Measurements from ENCODE around the gene AGPAT2. TPM values are rescaled to one million over a fixed set of nuclear protein-coding genes. Genes with fewer than 3 reads are reported as not detected.

The AGPAT2 gene
- total and polyA plus RNA-seq, 2 donors: 9.8 to 78.9 TPM

- DNase-seq (ENCODE audit: extremely low spot score): no peak
- WGBS: 66% methylated on average over 31 of the region's 31 CpGs
Observed at GRCh38 chr9:136657974-136658848, 29.0 kb downstream of the AGPAT2 start.

GRCh38 chr9:136656795-136657611 lies 30.3 kb downstream of the AGPAT2 start:
- no peak for DNase-seq (ENCODE audit: extremely low spot score)
- Histone ChIP-seq H3K4me1 (ENCODE audit: insufficient read depth) (no peaks in the 10 kb centered on the region), H3K4me3 (ENCODE audit: low read depth, low read length) (no peak overlapping the region), H3K27ac (ENCODE audit: low read depth) (no peak overlapping the region), H3K36me3 (ENCODE audit: insufficient read depth) (no peaks in the 10 kb centered on the region)
- WGBS: 59% methylated on average over 37 of the region's 37 CpGs

More at GRCh38 chr9:136657974-136658848, 29.0 kb downstream of the AGPAT2 start:
- Histone ChIP-seq H3K4me3 (ENCODE audit: low read depth, low read length) (no peak overlapping the region), H3K27ac (ENCODE audit: low read depth) (no peak overlapping the region), H3K36me3 (ENCODE audit: insufficient read depth) (no peaks in the 10 kb centered on the region), H3K4me1 (ENCODE audit: insufficient read depth) (no peaks in the 10 kb centered on the region)

- Histone ChIP-seq H3K36me3 (ENCODE audit: insufficient read depth) (no peaks in the 10 kb centered on the region), H3K27ac (ENCODE audit: low read depth) (no peak overlapping the region), H3K4me1 (ENCODE audit: insufficient read depth) (no peaks in the 10 kb centered on the region), H3K4me3 (ENCODE audit: low read depth, low read length) (no peak overlapping the region)
- DNase-seq (ENCODE audit: extremely low spot score): no peak
- 61% methylated on average over 11 of the region's 11 CpGs for WGBS
Observed at GRCh38 chr9:136656183-136656738, 31.0 kb downstream of the AGPAT2 start.

- Histone ChIP-seq H3K27ac (ENCODE audit: low read depth) (no peak overlapping the region), H3K4me1 (ENCODE audit: insufficient read depth) (no peaks in the 10 kb centered on the region), H3K4me3 (ENCODE audit: low read depth, low read length) (no peak overlapping the region), H3K36me3 (ENCODE audit: insufficient read depth) (no peaks in the 10 kb centered on the region)
- no peak for DNase-seq (ENCODE audit: extremely low spot score)
- 47% methylated on average over 18 of the region's 18 CpGs for WGBS
Observed at GRCh38 chr9:136655536-136656182, 31.6 kb downstream of the AGPAT2 start.

- no peak for DNase-seq (ENCODE audit: extremely low spot score)
- 75% methylated on average over 15 of the region's 15 CpGs for WGBS
- Histone ChIP-seq H3K36me3 (ENCODE audit: insufficient read depth) (no peaks in the 10 kb centered on the region), H3K4me3 (ENCODE audit: low read depth, low read length) (no peak overlapping the region), H3K4me1 (ENCODE audit: insufficient read depth) (no peaks in the 10 kb centered on the region), H3K27ac (ENCODE audit: low read depth) (no peak overlapping the region)
Observed at GRCh38 chr9:136654820-136655535, 32.3 kb downstream of the AGPAT2 start.

GRCh38 chr9:136653323-136654079 lies 33.8 kb downstream of the AGPAT2 start:
- 56% methylated on average over 43 of the region's 43 CpGs for WGBS
- H3K4me3 ChIP-seq (ENCODE audit: low read depth, low read length): no peak overlapping the region
- no peaks in the 10 kb centered on the region for H3K36me3 ChIP-seq (ENCODE audit: insufficient read depth)
- no peak overlapping the region for H3K27ac ChIP-seq (ENCODE audit: low read depth)
- H3K4me1 ChIP-seq (ENCODE audit: insufficient read depth): no peaks in the 10 kb centered on the region
- DNase-seq (ENCODE audit: extremely low spot score): no peak

GRCh38 chr9:136651860-136652259 lies 35.4 kb downstream of the AGPAT2 start:
- DNase-seq (ENCODE audit: extremely low spot score): no peak
- WGBS: 86% methylated on average over 11 of the region's 11 CpGs
- H3K36me3 ChIP-seq (ENCODE audit: insufficient read depth): no peaks in the 10 kb centered on the region
- no peak overlapping the region for H3K27ac ChIP-seq (ENCODE audit: low read depth)
- no peaks in the 10 kb centered on the region for H3K4me1 ChIP-seq (ENCODE audit: insufficient read depth)
- no peak overlapping the region for H3K4me3 ChIP-seq (ENCODE audit: low read depth, low read length)

- H3K36me3 ChIP-seq (ENCODE audit: insufficient read depth): no peaks in the 10 kb centered on the region
- H3K4me1 ChIP-seq (ENCODE audit: insufficient read depth): no peaks in the 10 kb centered on the region
- 88% methylated on average over 10 of the region's 10 CpGs for WGBS
- H3K4me3 ChIP-seq (ENCODE audit: low read depth, low read length): no peak overlapping the region
- H3K27ac ChIP-seq (ENCODE audit: low read depth): no peak overlapping the region
- DNase-seq (ENCODE audit: extremely low spot score): no peak
Observed at GRCh38 chr9:136650648-136651047, 36.6 kb downstream of the AGPAT2 start.

- Histone ChIP-seq H3K36me3 (ENCODE audit: insufficient read depth) (no peaks in the 10 kb centered on the region), H3K4me1 (ENCODE audit: insufficient read depth) (no peaks in the 10 kb centered on the region), H3K4me3 (ENCODE audit: low read depth, low read length) (no peak overlapping the region), H3K27ac (ENCODE audit: low read depth) (no peak overlapping the region)
- no peak for DNase-seq (ENCODE audit: extremely low spot score)
- 92% methylated on average over 8 of the region's 8 CpGs for WGBS
Observed at GRCh38 chr9:136650021-136650420, 37.2 kb downstream of the AGPAT2 start.

GRCh38 chr9:136648751-136649150 lies 38.5 kb downstream of the AGPAT2 start:
- no peak for DNase-seq (ENCODE audit: extremely low spot score)
- WGBS: 51% methylated on average over 16 of the region's 16 CpGs

GRCh38 chr9:136646827-136647711 lies 40.2 kb downstream of the AGPAT2 start:
- no peak overlapping the region for H3K4me3 ChIP-seq (ENCODE audit: low read depth, low read length)
- 77% methylated on average over 29 of the region's 29 CpGs for WGBS
- no peak overlapping the region for H3K27ac ChIP-seq (ENCODE audit: low read depth)
- H3K4me1 ChIP-seq (ENCODE audit: insufficient read depth): no peaks in the 10 kb centered on the region
- no peaks in the 10 kb centered on the region for H3K36me3 ChIP-seq (ENCODE audit: insufficient read depth)
- no peak for DNase-seq (ENCODE audit: extremely low spot score)

More at GRCh38 chr9:136648751-136649150, 38.5 kb downstream of the AGPAT2 start:
- no peak overlapping the region for H3K27ac ChIP-seq (ENCODE audit: low read depth)
- H3K36me3 ChIP-seq (ENCODE audit: insufficient read depth): no peaks in the 10 kb centered on the region
- H3K4me3 ChIP-seq (ENCODE audit: low read depth, low read length): no peak overlapping the region
- H3K4me1 ChIP-seq (ENCODE audit: insufficient read depth): no peaks in the 10 kb centered on the region
